ENCODE measurements around the gene LRRN4CL.
"Not testable (repeated sequence)": the region's sequence is repeated elsewhere in the genome, so short reads cannot be mapped to it uniquely, and the experiment has no call there.

The LRRN4CL gene

GRCh38 chr11:62675415-62675814 lies 13.9 kb downstream of the LRRN4CL start:
- DNase-seq, result not testable (repeated sequence)

GRCh38 chr11:62673196-62673525 lies 16.2 kb downstream of the LRRN4CL start:
- DNase-seq, result no peak

GRCh38 chr11:62671608-62672389 lies 17.5 kb downstream of the LRRN4CL start, which contains the start of the genes LBHD1 and UQCC3:
TSS of gene LBHD1 (minus strand) at chr11:62672267. CDS start at chr11:62670031, 2,236 bp downstream.
TSS of gene UQCC3 (plus strand) at chr11:62671673. CDS start at chr11:62671746, 73 bp downstream.
- DNase-seq, result peak; percentile 89

GRCh38 chr11:62671236-62671607 lies 18.1 kb downstream of the LRRN4CL start:
- DNase-seq, result no peak

GRCh38 chr11:62669420-62670161 lies 19.7 kb downstream of the LRRN4CL start:
- DNase-seq, result no peak

GRCh38 chr11:62667460-62667859 lies 21.9 kb downstream of the LRRN4CL start:
- no peak for DNase-seq

GRCh38 chr11:62666259-62666926 lies 22.9 kb downstream of the LRRN4CL start:
- no peak for DNase-seq

GRCh38 chr11:62665599-62666258 lies 23.6 kb downstream of the LRRN4CL start:
- DNase-seq, result peak; percentile 86

- DNase-seq, result peak; percentile 99
Observed at GRCh38 chr11:62665075-62665598, 24.2 kb downstream of the LRRN4CL start, which contains the start of the genes C11orf98 and CSKMT. TSS of gene C11orf98 (minus strand) at chr11:62665210. CDS start at chr11:62665169, 41 bp downstream. TSS of gene CSKMT (plus strand) at chr11:62665312. CDS start at chr11:62665880, 568 bp downstream.

GRCh38 chr11:62664405-62665074 lies 24.8 kb downstream of the LRRN4CL start:
- no peak for DNase-seq

- no peak for DNase-seq
Observed at GRCh38 chr11:62656796-62657429, 32.4 kb downstream of the LRRN4CL start.

- DNase-seq, result no peak
Observed at GRCh38 chr11:62654297-62654696, 35.0 kb downstream of the LRRN4CL start.

- no peak for DNase-seq
Observed at GRCh38 chr11:62652161-62653006, 36.9 kb downstream of the LRRN4CL start.

GRCh38 chr11:62650283-62650682 lies 39.0 kb downstream of the LRRN4CL start:
- DNase-seq, result not testable (repeated sequence)

GRCh38 chr11:62649486-62649885 lies 39.8 kb downstream of the LRRN4CL start:
- no peak for DNase-seq

- no peak for DNase-seq
Observed at GRCh38 chr11:62648967-62649364, 40.4 kb downstream of the LRRN4CL start.

- no peak for DNase-seq
Observed at GRCh38 chr11:62648185-62648966, 41.0 kb downstream of the LRRN4CL start.

- no peak for DNase-seq
Observed at GRCh38 chr11:62647609-62648005, 41.7 kb downstream of the LRRN4CL start.

GRCh38 chr11:62646825-62647608 lies 42.3 kb downstream of the LRRN4CL start:
- DNase-seq, result no peak
